Umbilical cord (tissue), 2 donors: Measurements from ENCODE around the gene PRKAG2. TPM values are rescaled to one million over a fixed set of nuclear protein-coding genes. Genes with fewer than 3 reads are reported as not detected.
A peak's percentile ranks its signal among the peaks of the same experiment; 100 is the strongest.

ENCODE experiments used
- DNase-seq: peaks from one replicate; pipeline ENCODE4 v3.0.0-alpha.2; 2015; ENCODE audit warnings: low spot score
- total RNA-seq: library from RNA; depleted of rRNA; stranded (reverse); fragments of >200 nt; gene quantifications from one replicate; pipeline ENCODE4 v1.2.3, GENCODE V29; 2014; ENCODE audit warnings: low replicate concordance; ENCODE audit not compliant: insufficient read depth

Gene PRKAG2
- total RNA-seq, 1 donor from 2014 or later: 71.7 TPM

DNA sequence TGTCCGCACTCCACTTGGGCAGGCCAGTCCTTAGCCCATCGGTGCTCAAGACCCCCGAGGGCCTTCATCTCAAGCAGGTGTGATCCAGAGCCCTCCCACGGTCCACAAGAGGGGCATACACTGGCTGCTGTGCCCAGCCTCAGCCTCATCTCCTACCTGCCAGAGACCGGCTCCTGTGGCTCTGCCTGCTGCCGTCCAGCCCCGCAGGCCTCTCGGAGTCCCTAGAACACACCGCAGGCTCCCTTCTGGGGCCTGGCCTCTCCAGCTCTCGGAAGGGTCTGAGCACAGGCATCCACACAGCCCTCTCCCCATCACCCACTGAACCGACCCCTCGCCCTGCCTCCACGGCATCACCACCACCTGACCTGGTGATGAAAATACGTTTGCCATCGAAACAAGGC is 147.4 kb downstream of the PRKAG2 start:
- DNase-seq: no peak

DNA sequence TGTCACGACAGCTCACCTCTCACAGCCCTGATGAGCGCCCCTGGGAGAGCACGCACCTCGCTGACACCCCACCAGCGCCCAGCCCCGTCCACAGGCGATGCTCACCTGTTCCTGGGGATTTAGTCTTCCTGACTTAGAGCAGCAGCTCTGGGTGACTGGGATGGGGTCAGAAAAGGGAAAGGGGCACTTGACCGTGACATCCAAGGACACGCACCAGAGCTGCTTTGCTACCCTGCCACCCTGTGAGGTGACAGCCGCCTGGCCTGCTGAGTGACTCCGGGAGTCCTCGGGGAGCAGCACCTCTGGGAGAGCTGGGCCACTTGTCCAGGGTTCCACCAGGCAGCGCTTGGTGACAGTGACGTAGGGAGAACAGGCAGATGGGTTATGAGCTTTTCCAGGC is 148.2 kb downstream of the PRKAG2 start:
- no peak for DNase-seq

DNA sequence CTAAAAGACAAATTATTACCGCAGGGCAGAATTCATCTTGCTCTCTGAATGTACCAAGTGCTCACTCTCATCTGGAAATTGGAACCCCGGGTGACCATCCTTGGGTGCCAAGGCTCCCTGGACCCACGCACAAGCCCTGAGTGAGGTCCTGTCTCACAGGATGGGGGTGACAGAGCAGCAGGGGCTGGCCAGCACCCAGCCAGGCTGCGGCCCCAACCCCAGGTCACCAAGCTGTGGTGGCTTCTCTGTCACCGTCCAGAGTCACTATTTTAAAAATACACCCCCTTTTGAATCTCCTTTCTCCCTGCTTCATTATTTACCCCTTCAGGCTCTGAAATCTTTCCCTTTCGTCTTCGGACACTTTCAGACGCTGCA is 148.6 kb downstream of the PRKAG2 start:
- DNase-seq: no peak

DNA sequence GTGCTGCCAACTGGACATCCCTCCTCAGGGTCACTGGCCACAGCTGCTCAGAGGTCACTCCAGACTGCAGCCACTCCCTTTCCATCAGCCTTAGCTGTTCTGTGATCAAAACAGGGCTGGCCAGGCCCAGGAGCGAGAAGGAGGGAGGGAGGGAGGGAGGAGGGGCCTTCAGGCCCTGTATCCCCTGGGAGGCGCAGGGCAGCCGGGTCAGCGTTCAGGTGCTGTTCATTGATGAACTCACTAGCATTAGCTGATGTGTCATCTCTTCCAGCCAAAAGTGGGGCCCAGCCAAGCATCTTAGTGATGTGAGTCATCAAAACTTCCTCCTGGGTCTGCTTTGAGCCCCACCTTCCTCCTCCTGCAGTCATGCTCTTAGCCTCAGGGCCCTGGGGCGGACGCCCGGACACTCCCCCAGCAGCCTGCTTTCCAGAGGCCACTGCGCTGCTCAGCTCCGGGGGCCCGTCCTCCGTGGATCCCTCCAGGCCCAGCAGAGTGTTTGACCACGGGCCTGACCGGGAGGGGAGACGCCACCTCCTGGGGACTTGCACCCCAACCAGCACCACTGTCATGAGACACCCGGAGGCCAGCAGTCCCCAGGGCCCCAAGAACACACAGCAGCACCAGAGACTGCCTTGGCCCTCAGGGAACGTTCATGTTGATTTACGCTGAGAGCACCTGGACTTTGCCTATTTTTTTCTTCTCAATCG is 149.2 kb downstream of the PRKAG2 start:
- peak; percentile 96 for DNase-seq

DNA sequence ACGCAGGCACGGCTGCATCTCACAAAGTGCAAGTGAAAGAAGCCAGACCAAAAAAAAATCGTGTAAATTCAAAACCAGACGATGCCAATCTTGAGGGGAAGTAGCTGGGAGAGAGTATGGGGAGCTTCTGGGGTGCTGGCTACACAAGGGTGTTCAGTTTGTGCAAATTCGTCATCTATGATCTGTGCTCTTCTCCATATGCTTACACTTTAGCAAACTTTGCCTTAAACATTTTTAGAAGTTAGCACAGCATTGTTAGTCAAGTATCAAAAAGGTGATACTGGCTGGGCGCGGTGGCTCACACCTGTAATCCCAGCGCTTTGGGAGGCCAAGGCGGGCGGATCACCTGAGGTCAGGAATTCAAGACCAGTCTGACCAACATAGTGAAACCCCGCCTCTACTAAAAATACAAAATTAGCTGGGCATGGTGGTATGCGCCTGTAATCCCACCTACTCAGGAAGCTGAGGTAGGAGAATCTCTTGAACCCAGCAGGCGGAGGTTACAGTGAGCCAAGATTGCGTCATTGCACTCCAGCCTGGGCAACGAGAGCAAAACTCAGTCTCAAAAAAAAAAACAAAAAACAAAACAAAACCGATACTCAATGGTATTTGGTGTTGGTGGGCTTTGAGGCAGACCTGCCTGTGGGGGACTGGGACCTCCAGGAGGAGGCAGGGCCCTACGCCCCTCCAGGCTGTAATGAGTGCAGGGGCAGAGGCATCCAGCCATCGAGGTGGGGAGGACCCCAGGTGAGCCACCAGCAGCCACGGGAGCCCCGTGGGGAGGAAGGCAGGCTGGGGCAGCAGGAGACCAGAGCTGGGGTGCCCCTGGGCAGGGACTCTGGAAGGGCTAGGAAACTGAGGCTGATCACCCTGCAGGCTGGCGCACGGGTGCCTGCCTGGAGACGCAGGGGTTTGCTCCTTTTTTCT is 150.0 kb downstream of the PRKAG2 start:
- DNase-seq: no peak

DNA sequence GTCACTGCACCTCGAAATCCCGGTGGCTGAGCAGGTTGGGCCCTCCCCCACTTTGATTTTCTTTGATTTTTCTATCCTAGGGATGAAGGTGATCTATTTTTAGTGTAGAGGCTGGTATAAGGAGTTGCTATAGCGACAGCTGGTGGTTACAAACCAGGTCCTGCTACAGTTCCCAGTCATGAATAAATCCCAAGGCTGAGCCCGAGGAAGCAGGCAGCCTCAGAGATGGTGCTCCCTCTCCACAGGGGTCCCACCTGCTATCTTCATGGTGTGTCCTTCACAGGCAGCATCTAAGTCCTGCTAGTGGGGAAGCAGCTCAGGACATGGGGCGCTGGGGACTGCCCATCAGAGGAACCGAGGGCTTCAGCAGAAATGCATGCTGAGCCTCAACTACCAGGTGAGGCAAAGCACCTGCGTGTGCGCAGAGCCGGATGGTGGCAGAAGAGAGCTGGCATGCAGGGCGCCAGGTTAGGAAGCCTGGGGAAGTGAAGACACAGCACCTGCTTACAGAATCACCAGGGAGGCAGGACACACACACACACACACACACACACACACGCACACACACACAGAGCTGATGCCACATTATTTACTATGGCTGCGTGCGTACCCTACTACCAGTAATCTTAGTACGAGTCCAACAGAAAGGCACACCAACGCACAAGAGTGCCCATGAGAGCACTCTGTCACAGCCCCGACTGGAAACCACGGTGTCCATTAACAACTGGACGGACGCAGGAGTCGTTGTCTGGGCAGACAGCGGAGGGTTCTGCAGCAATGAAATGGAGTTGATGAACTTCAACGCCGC is 150.9 kb downstream of the PRKAG2 start:
- peak; percentile 46 for DNase-seq

GRCh38 chr7:151724920-151725584 is 151.9 kb downstream of the PRKAG2 start:
- no peak for DNase-seq

GRCh38 chr7:151724250-151724915 is 152.5 kb downstream of the PRKAG2 start:
- DNase-seq: no peak

- no peak for DNase-seq
Observed at GRCh38 chr7:151723321-151723720, 153.6 kb downstream of the PRKAG2 start.

- no peak for DNase-seq
Observed at GRCh38 chr7:151722533-151722932, 154.4 kb downstream of the PRKAG2 start.

DNA sequence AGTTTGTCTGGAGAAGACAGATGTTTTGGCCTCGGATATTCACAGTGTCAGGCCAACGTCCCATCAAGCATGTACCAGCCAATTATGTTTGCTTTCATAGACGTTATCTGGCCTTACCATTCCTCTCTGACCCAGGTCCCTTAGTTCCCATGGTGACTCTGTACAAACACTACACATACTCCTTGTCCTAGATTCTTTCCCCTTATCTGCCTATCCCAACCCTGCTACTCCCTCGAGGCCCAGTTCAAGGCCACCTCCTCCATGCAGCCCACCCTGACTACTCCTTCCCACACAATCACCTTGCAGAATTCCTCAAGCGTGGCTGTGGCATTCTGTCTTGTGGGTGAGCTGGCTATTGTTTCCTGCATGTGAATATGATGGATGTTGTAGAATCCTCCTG is 155.2 kb downstream of the PRKAG2 start:
- DNase-seq: no peak

DNA sequence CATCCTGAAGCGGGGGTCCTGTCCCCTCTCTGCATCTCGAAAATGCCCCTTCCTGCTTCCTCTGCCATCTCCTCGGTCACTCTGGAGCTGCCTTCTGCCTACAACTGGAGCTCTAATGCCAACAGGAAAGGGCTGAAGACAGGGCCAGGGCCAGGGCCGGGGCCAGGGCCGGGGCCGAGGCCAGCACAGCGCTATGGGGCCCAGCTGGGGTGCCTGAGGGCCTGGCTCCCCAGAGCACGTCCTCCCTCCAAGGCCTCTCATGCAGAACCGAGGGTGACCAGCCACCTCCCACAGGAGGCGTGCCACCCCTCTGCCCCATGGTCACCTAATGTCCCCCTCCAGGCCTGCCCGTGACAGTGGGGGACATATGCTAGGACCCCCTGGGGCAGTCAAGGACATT is 155.7 kb downstream of the PRKAG2 start:
- DNase-seq: no peak

DNA sequence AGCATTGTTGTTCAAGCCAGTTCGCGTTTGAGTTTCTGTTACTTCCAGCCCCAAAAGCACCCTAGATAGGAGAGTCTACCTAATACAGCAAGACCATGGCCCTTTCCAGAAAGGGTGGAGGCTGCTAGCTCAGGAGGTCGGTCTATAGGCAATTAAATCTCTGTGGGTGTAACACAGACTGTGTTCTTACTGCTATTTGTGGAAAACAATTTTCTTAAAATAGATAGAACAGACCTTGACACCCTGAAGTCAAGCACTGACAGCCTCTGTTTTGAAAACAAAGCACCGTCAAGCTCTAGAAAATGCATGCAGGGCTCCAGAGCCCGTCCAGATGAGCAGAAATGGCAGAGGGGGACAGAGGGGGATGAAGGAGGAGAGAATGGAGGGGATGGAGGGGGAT is 156.6 kb downstream of the PRKAG2 start:
- no peak for DNase-seq

DNA sequence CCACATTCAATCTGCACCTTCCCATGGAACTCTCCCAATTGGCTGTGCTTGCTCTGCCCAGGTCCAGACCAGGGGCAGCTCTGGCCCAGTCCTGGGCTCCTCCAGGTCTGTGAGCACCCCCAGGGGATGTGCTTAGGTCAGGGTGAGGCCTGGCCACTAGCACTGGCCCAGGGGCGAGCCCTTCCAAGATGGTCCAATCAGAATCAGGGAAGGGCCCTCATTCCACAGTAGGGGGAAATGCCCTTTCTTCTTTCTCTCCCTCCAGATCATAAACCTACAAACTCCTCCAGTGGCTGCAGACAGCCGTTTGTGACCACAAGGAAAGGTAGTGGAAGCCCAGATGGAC is 157.0 kb downstream of the PRKAG2 start:
- no peak for DNase-seq

DNA sequence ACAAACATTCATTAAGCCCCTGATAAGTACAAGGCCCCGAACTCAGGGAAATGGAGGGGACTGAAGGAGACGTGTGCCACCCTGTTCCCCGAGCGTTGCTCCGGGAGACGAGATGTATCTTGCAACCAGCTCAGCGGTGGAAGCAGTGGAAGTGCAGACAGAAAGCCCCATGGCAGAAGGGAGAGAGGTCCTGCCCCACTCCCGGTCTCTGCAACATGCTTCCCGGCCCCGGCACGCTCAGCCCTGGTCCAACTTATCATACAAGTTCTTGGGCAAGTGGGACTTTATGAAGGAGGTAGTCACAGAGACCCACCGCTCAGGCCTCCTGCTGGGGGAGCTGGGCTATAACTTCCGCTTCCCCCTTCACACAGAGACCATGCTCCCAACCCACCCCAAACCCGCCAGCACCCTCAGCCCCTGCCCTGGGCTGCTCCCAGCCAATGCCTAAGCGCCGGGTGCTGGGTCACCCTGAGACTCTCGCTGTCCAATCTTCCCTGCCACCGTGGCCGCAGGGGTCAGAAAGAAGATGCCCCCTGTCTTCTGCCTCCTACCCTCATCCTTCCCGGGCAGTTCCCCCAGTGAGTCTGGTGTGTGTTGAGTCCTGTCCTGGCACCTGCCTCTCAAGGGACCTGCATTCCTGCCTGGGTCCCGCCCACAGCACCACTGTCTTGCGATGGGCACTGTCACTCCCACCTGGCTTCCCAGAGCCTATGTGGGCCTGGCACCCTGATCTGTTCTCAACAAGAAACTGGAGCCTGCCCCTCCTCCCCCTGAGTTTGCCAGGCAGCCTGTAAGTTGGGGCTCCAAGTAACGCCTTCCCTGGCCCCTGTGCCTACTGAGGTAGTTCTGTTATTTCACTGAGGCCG is 157.7 kb downstream of the PRKAG2 start:
- no peak for DNase-seq

DNA sequence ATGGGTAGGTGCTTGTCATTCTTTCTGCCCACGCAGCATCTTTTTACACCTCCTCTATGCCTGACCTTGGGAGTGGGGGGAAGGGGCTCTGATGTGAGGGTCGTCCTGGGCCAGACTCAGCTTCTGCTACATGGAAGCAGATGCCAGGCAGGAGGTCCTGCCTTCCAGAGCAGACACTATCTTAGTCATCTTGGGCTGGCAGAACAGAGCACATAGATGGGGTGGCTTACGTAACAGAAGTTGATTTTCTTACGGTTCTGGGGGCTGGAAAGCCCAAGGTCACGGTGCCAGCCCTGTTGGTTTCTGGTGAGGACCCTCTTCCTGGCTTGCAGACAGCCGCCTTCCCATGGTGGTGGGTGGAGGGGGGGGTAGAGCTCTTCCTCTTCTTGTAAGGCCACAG is 159.0 kb downstream of the PRKAG2 start:
- no peak for DNase-seq

- DNase-seq: no peak
Observed at GRCh38 chr7:151717415-151717814, 159.5 kb downstream of the PRKAG2 start.

- DNase-seq: no peak
Observed at GRCh38 chr7:151716323-151716722, 160.6 kb downstream of the PRKAG2 start.

- no peak for DNase-seq
Observed at GRCh38 chr7:151715666-151716315, 161.1 kb downstream of the PRKAG2 start.

DNA sequence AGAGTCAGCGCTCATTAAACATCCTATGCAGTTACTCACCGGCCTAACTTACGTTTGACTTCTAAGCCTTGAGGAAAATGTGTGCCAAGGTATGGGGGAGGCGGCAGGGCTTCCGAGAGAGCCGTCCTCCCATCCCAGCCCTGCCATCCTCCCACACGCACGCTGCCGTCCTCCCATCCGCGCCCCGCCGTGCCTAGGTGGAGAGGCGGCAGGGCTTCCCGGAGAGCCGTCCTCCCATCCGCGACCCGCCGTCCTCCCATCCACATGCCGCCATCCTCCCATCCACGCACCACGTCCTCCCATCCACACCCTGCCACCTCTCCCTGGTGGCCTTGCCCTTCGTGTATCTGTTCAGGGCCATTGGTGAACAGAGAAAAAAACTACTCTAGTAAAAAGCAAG is 162.7 kb downstream of the PRKAG2 start:
- no peak for DNase-seq
